Omental fat pad (tissue), 4 donors: ENCODE data around the gene CMTM7. TPM values are rescaled to one million over a fixed set of nuclear protein-coding genes. Genes with fewer than 3 reads are reported as not detected.

Source experiments
- ATAC-seq: fragments of 150-250 bp; one replicate; pipeline ENCODE4 v1.9.1; 2016; ENCODE audit warnings: mild to moderate bottlenecking, moderate library complexity; ENCODE audit not compliant: low FRiP score
- DNase-seq: peaks from one replicate; pipeline ENCODE4 v3.0.0-alpha.2; 2019; ENCODE audit warnings: low spot score
- total RNA-seq, 4 donors: library from RNA; depleted of rRNA; stranded (reverse); fragments of >200 nt; gene quantifications; one replicate each; pipeline ENCODE4 v1.1.0, GENCODE V29; 2016
- TF ChIP-seq, protein P1 (sequence below), 3 donors: fragments of 450-650 bp; IDR thresholded peaks; one replicate each; pipeline ENCODE4 v1.5.1; 2016 to 2017; ENCODE audit warnings: antibody characterized with exemption in 3 of 3, mild to moderate bottlenecking in 3 of 3, moderate library complexity in 2 of 3

The CMTM7 gene
- total RNA-seq, 4 donors from 2014 or later: 18.0 to 34.7 (median 31.3) TPM

- TF ChIP-seq, protein P1, sequence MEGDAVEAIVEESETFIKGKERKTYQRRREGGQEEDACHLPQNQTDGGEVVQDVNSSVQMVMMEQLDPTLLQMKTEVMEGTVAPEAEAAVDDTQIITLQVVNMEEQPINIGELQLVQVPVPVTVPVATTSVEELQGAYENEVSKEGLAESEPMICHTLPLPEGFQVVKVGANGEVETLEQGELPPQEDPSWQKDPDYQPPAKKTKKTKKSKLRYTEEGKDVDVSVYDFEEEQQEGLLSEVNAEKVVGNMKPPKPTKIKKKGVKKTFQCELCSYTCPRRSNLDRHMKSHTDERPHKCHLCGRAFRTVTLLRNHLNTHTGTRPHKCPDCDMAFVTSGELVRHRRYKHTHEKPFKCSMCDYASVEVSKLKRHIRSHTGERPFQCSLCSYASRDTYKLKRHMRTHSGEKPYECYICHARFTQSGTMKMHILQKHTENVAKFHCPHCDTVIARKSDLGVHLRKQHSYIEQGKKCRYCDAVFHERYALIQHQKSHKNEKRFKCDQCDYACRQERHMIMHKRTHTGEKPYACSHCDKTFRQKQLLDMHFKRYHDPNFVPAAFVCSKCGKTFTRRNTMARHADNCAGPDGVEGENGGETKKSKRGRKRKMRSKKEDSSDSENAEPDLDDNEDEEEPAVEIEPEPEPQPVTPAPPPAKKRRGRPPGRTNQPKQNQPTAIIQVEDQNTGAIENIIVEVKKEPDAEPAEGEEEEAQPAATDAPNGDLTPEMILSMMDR (IDR thresholded peaks at IDR 0.05): no peak
- DNase-seq (no peak), ATAC-seq (no peak)
Observed at GRCh38 chr3:32413845-32414521, 22.3 kb downstream of the CMTM7 start.

DNA sequence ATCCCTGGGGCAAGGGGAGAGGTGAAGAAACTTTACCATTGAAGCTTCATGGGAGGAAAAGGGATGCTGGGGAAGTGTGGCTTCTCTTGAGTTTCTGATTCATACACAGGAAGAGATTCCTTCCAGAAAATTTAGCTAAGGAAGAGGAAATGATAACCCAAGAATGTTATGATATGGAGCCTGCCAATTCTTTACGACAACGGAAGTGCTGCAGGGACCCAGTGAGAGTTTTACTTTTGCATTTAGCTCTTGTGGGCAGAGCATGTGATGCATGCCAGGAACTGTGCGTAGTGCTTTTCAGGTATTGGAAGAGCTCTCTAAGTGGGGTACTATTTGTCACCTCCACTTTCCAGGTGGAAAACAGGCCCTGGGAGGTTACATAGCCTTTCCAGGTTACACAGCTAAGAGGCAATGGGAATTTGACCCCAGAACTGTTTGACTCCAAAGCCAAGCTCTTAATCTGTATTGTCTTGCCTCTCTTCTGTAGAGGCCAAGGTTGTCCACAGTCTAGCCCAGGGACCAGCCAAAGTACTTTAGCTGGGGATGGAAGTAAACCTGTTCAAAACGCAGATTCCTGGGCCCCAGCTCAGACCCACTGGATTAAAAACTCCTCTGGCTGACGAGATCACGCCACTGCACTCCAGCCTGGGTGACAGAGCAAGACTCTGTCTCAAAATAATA is 23.0 kb downstream of the CMTM7 start:
- peak; percentile 51 for ATAC-seq
- TF ChIP-seq, protein P1 (IDR thresholded peaks at IDR 0.05): no peak
- DNase-seq: no peak

- no peak for ATAC-seq
- TF ChIP-seq, protein P1 (IDR thresholded peaks at IDR 0.05): no peak
- no peak for DNase-seq
Observed at GRCh38 chr3:32419742-32420125, 28.1 kb downstream of the CMTM7 start.

GRCh38 chr3:32420126-32421038 is 28.7 kb downstream of the CMTM7 start:
- DNase-seq (no peak), ATAC-seq (no peak)

DNA sequence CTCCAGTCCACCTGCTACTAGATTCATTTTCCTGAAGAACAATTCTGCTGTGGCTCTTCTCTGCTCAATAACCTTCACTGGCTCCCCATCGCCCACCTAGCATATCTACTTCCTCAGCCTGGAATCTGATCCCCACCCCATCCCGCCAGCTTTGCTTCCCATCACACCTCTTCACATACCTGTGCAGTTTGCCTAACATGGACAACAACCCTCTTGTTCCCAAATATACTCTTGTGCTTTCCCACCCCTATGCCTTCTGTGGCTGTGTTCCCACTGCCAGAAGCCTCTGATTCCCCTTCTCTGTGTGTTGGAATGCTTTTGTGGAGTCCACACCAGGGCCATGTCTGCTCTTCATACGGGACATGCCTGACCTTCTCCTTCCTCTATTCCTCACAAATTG is 29.5 kb downstream of the CMTM7 start:
- TF ChIP-seq, protein P1 (IDR thresholded peaks at IDR 0.05): no peak
- ATAC-seq (no peak), DNase-seq (no peak)

More at GRCh38 chr3:32420126-32421038, 28.7 kb downstream of the CMTM7 start:
- TF ChIP-seq, protein P1 (IDR thresholded peaks at IDR 0.05): no peak

DNA sequence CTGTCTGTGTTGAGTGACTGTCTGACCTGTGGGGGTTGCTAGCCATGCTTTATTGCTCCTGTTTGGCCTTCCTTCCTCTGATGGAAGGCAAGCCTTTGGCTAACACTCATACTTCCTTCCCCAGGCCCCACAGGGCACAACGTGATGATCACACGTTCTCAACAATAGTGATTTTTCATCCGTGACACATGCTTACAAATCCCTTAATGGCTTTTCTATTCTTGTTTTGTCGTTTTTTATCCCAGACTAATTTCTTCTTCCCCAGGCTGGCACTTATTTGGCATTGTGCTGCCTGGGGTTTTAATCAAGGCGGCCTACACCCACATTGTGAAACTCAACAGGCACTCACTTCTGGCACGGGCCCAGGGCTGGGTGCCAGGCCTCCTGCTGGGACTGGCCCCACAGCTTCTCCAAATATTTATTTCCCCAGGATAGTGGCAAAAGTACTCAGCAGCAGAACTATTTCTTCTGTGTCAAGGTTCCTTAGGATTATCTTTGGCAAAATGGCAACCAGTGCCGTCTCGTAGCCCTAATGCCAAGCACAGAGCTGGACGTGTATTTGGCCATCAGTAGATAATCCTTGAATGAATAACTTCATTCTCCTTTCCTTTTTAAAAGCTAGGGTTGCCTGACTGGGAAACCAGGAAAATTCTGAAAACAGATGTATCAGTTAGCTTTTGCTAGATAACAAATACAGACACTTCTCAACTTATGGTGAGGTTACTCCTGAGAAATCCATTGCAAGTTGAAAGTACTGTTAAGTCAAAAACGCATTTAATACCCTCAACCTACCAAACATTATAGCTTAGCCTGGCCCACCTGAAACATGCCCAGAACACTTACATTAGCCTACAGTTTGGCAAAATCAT is 30.6 kb downstream of the CMTM7 start:
- TF ChIP-seq, protein P1 (IDR thresholded peaks at IDR 0.05): no peak
- peak; percentile 70 for DNase-seq
- peak; percentile 87 for ATAC-seq
